Ovary (tissue), 3 donors: Measurements from ENCODE around the gene PCGF3.

Source experiments
- CTCF ChIP-seq, 3 donors: fragments of 450-650 bp in 2 of 3; fragments of 200-600 bp in 1 of 3; IDR thresholded peaks; one replicate each; pipeline versions ENCODE4 v1.5.1 to v1.8.0; 2016 to 2022; ENCODE audit warnings: antibody characterized with exemption in 3 of 3, mild to moderate bottlenecking in 1 of 3
- POLR2A ChIP-seq: fragments of 450-650 bp; IDR thresholded peaks from one replicate; pipeline ENCODE4 v1.6.1; 2017; ENCODE audit warnings: antibody characterized with exemption, mild to moderate bottlenecking, moderate library complexity
- donor health status: DM: no; HTN: no; CAD: no.

GRCh38 chr4:680551-680927 lies 25.1 kb upstream of the PCGF3 start:
- TF ChIP-seq CTCF (IDR thresholded peaks at IDR 0.05) (no peak), POLR2A (no peak)
